ENCODE data around the gene DGCR8.

- TF ChIP-seq CTCF (IDR thresholded peaks at IDR 0.05) (no peak), POLR2A (IDR thresholded peaks at IDR 0.05) (no peak)
Measured at GRCh38 chr22:20145206-20145831, 65.3 kb downstream of the DGCR8 start.
